ENCODE measurements around the gene CFAP210.
"Not testable (repeated sequence)": the region's sequence is repeated elsewhere in the genome, so short reads cannot be mapped to it uniquely, and the experiment has no call there.

Gene CFAP210

GRCh38 chr2:169670937-169671336, 23.3 kb downstream of the CFAP210 start:
- DNase-seq = no peak

- no peak for DNase-seq
Observed at GRCh38 chr2:169670215-169670651, 24.0 kb downstream of the CFAP210 start.

GRCh38 chr2:169667583-169667982, 26.6 kb downstream of the CFAP210 start:
- DNase-seq = no peak

- DNase-seq = no peak
Observed at GRCh38 chr2:169664978-169665930, 29.0 kb downstream of the CFAP210 start.

GRCh38 chr2:169664600-169664977, 29.6 kb downstream of the CFAP210 start:
- no peak for DNase-seq

GRCh38 chr2:169663247-169663646, 31.0 kb downstream of the CFAP210 start:
- DNase-seq = no peak

GRCh38 chr2:169662744-169663143, 31.5 kb downstream of the CFAP210 start:
- DNase-seq = no peak

- no peak for DNase-seq
Observed at GRCh38 chr2:169661265-169661664, 32.9 kb downstream of the CFAP210 start.

GRCh38 chr2:169659320-169659719, 34.9 kb downstream of the CFAP210 start:
- no peak for DNase-seq

GRCh38 chr2:169658877-169659276, 35.3 kb downstream of the CFAP210 start:
- no peak for DNase-seq

- no peak for DNase-seq
Observed at GRCh38 chr2:169656164-169656563, 38.0 kb downstream of the CFAP210 start.

- DNase-seq = no peak
Observed at GRCh38 chr2:169653636-169654035, 40.6 kb downstream of the CFAP210 start.

GRCh38 chr2:169649278-169649677, 44.9 kb downstream of the CFAP210 start:
- no peak for DNase-seq

GRCh38 chr2:169647496-169647895, 46.7 kb downstream of the CFAP210 start:
- DNase-seq = no peak

GRCh38 chr2:169644173-169644572, 50.0 kb downstream of the CFAP210 start:
- DNase-seq = no peak

GRCh38 chr2:169641464-169641863, 52.7 kb downstream of the CFAP210 start:
- no peak for DNase-seq

GRCh38 chr2:169640104-169640503, 54.1 kb downstream of the CFAP210 start:
- no peak for DNase-seq

GRCh38 chr2:169637620-169638019, 56.6 kb downstream of the CFAP210 start:
- DNase-seq = no peak

- DNase-seq = no peak
Observed at GRCh38 chr2:169636440-169637097, 57.6 kb downstream of the CFAP210 start.

- DNase-seq = no peak
Observed at GRCh38 chr2:169625781-169626180, 68.4 kb downstream of the CFAP210 start.

- no peak for DNase-seq
Observed at GRCh38 chr2:169623235-169623634, 71.0 kb downstream of the CFAP210 start.

- no peak for DNase-seq
Observed at GRCh38 chr2:169620509-169620908, 73.7 kb downstream of the CFAP210 start.

GRCh38 chr2:169619946-169620345, 74.3 kb downstream of the CFAP210 start:
- DNase-seq = no peak

GRCh38 chr2:169615982-169616381, 78.2 kb downstream of the CFAP210 start:
- DNase-seq = not testable (repeated sequence)
